NCI-H2029 (cell line): ENCODE results near the gene TRABD2B.

Experiments
- DNase-seq: peaks from one replicate; lab custom pipeline; 2025; lab: John Stamatoyannopoulos, UW

The TRABD2B gene

GRCh38 chr1:47997289-47998200 lies at the start of gene TRABD2B:
TSS of gene TRABD2B (minus strand) at chr1:47997385.
- DNase-seq = peak; percentile 64

GRCh38 chr1:48044311-48044710 lies 47.1 kb upstream of the TRABD2B start:
- no peak for DNase-seq

- peak; percentile 98 for DNase-seq
These were observed 46.4 kb upstream of the TRABD2B start for GRCh38 chr1:48043622-48044021.

GRCh38 chr1:48040154-48040553 lies 43.0 kb upstream of the TRABD2B start:
- DNase-seq = no peak

GRCh38 chr1:48039088-48040054 lies 42.2 kb upstream of the TRABD2B start:
- DNase-seq = peak; percentile 62

GRCh38 chr1:48038270-48038767 lies 41.1 kb upstream of the TRABD2B start:
- DNase-seq = peak; percentile 49

- DNase-seq = no peak
These were observed 39.6 kb upstream of the TRABD2B start for GRCh38 chr1:48036710-48037355.

- DNase-seq = no peak
These were observed 38.4 kb upstream of the TRABD2B start for GRCh38 chr1:48035371-48036141.

- DNase-seq = no peak
These were observed 36.4 kb upstream of the TRABD2B start for GRCh38 chr1:48033495-48034045.

GRCh38 chr1:48031676-48032075 lies 34.5 kb upstream of the TRABD2B start:
- no peak for DNase-seq

GRCh38 chr1:48030696-48031365 lies 33.6 kb upstream of the TRABD2B start:
- DNase-seq = no peak

GRCh38 chr1:48030211-48030610 lies 33.0 kb upstream of the TRABD2B start:
- no peak for DNase-seq

- DNase-seq = no peak
These were observed 31.3 kb upstream of the TRABD2B start for GRCh38 chr1:48028218-48029069.

GRCh38 chr1:48027533-48027835 lies 30.3 kb upstream of the TRABD2B start:
- no peak for DNase-seq

- DNase-seq = no peak
These were observed 29.7 kb upstream of the TRABD2B start for GRCh38 chr1:48026701-48027532.

- DNase-seq = no peak
These were observed 29.1 kb upstream of the TRABD2B start for GRCh38 chr1:48026275-48026674.

GRCh38 chr1:48025076-48025475 lies 27.9 kb upstream of the TRABD2B start:
- DNase-seq = no peak

GRCh38 chr1:48023488-48023887 lies 26.3 kb upstream of the TRABD2B start:
- DNase-seq = no peak

- no peak for DNase-seq
These were observed 25.1 kb upstream of the TRABD2B start for GRCh38 chr1:48022306-48022705.
